ENCODE measurements around the gene MEIS2.

GRCh38 chr15:36886701-36887100, 213.6 kb downstream of the MEIS2 start:
- TF ChIP-seq CTCF (conservative IDR thresholded peaks at IDR 0.05 in 1 of 2, IDR thresholded peaks at IDR 0.05 in 1 of 2; ENCODE audit: extremely low read depth in 1 of 2, insufficient read depth in 1 of 2, low read depth in 1 of 2, low read length in 2 of 2) (no peak), EZH2 (IDR thresholded peaks at IDR 0.05; ENCODE audit: borderline replicate concordance, low read length) (no peak)
